H1 (cell line): ENCODE measurements around the gene C19orf73. TPM values are rescaled to one million over a fixed set of nuclear protein-coding genes. Genes with fewer than 3 reads are reported as not detected.
A peak's percentile ranks its signal among the peaks of the same experiment; 100 is the strongest.

ENCODE experiments used
- CTCF ChIA-PET: fragments of 300-600 bp; sonication (Branson Sonifier 250); formaldehyde crosslinking; loops from one replicate; lab custom pipeline; 2021; ENCODE audit not compliant: partially characterized antibody; lab: Charles Lee
- POLR2A ChIA-PET: fragments of 300-600 bp; sonication (Branson Sonifier 250); formaldehyde crosslinking; loops from one replicate; lab custom pipeline; 2021; ENCODE audit warnings: inconsistent platforms; ENCODE audit not compliant: partially characterized antibody; lab: Charles Lee
- DNase-seq, 2 experiments: peaks; one replicate each; pipeline versions ENCODE4 v3.0.0 to v3.0.0-alpha.2; 2010 to 2022; ENCODE audit warnings: low spot score in 2 of 2, low read depth in 1 of 2, mixed read lengths in 1 of 2
- FAIRE-seq: peaks from 2 replicates; lab custom pipeline; 2011; peaks lifted over from hg19 to GRCh38; lab: Jason Lieb, UNC
- H2AFZ ChIP-seq: 2 replicates; pipeline ENCODE4 v1.8.1; 2012; ENCODE audit warnings: low read length, inconsistent platforms
- H2AK5ac ChIP-seq: 2 replicates; pipeline ENCODE4 v1.6.1; 2013; ENCODE audit warnings: low read depth, low read length
- H2BK120ac ChIP-seq: replicated peaks from 2 replicates; pipeline ENCODE3; 2013; ENCODE audit warnings: low read depth, low read length, inconsistent platforms
- H2BK12ac ChIP-seq: 2 replicates; pipeline ENCODE4 v1.6.1; 2013; ENCODE audit warnings: low read depth, low read length
- H2BK15ac ChIP-seq: 2 replicates; pipeline ENCODE4 v1.6.1; 2013; ENCODE audit warnings: low read length
- H2BK20ac ChIP-seq: 2 replicates; pipeline ENCODE4 v1.6.1; 2013; ENCODE audit warnings: low read length
- H2BK5ac ChIP-seq: 2 replicates; pipeline ENCODE4 v1.6.1; 2013; ENCODE audit warnings: low read depth, low read length
- H3K14ac ChIP-seq: 2 replicates; pipeline ENCODE4 v1.6.1; 2013; ENCODE audit warnings: inconsistent platforms; ENCODE audit not compliant: insufficient read length
- H3K18ac ChIP-seq: 2 replicates; pipeline ENCODE4 v1.6.1; 2013; ENCODE audit warnings: low read length; ENCODE audit errors: extremely low read depth
- H3K23ac ChIP-seq: 2 replicates; pipeline ENCODE4 v1.6.1; 2013; ENCODE audit warnings: inconsistent platforms; ENCODE audit not compliant: insufficient read length
- H3K23me2 ChIP-seq: 2 replicates; pipeline ENCODE4 v1.6.1; 2013; ENCODE audit warnings: low read depth, low read length
- H3K27ac ChIP-seq: 2 replicates; pipeline ENCODE4 v1.6.1; 2011; ENCODE audit warnings: low read depth, low read length, inconsistent platforms
- H3K27me3 ChIP-seq, 4 experiments: replicated peaks in 1 of 4; 1 replicate in 1 of 4; 2 replicates in 3 of 4; pipeline versions ENCODE4 v1.6.1 to v1.8.1; 2011 to 2013; ENCODE audit warnings: low read length in 3 of 4, mild to moderate bottlenecking in 3 of 4, inconsistent platforms in 2 of 4, mixed read lengths in 2 of 4, moderate library complexity in 1 of 4; ENCODE audit not compliant: control insufficient read depth in 3 of 4, insufficient read depth in 3 of 4; ENCODE audit errors: extremely low read depth in 1 of 4
- H3K36me3 ChIP-seq, 4 experiments: 2 replicates each; pipeline versions ENCODE4 v1.6.1 to v1.8.1; 2011 to 2013; ENCODE audit warnings: mild to moderate bottlenecking in 4 of 4, low read length in 3 of 4, moderate library complexity in 2 of 4, control low read depth in 1 of 4, inconsistent platforms in 1 of 4; ENCODE audit not compliant: insufficient read depth in 4 of 4, control insufficient read depth in 2 of 4
- H3K4ac ChIP-seq: replicated peaks from 2 replicates; pipeline ENCODE3; 2013; ENCODE audit warnings: low read length, low read depth, mixed read lengths, inconsistent platforms; ENCODE audit not compliant: insufficient read length
- H3K4me1 ChIP-seq, 4 experiments: replicated peaks in 1 of 4; 1 replicate in 1 of 4; 2 replicates in 3 of 4; pipeline versions ENCODE4 v1.6.1 to v1.8.1; 2011 to 2013; ENCODE audit warnings: low read length in 3 of 4, inconsistent platforms in 2 of 4, mixed read lengths in 1 of 4; ENCODE audit not compliant: insufficient read depth in 4 of 4, control insufficient read depth in 3 of 4
- H3K4me2 ChIP-seq, 2 experiments: 2 replicates each; pipeline versions ENCODE4 v1.6.1 to v1.8.1; 2011 to 2013; ENCODE audit warnings: low read depth in 2 of 2, low read length in 2 of 2, control low read depth in 1 of 2, inconsistent platforms in 1 of 2, mild to moderate bottlenecking in 1 of 2; ENCODE audit not compliant: insufficient read depth in 1 of 2
- H3K4me3 ChIP-seq, 4 experiments: fragments of 200-600, 300-600 bp in 1 of 4; sonication (generic), shearing (Covaris generic), sonication (Bioruptor Twin) in 1 of 4; 2 replicates each; pipeline versions ENCODE4 v1.5.1 to v1.8.1; 2011 to 2016; ENCODE audit warnings: low read length in 4 of 4, low read depth in 3 of 4, control low read depth in 2 of 4, inconsistent platforms in 2 of 4, mild to moderate bottlenecking in 2 of 4, mixed read lengths in 1 of 4, moderate library complexity in 1 of 4; ENCODE audit not compliant: insufficient read depth in 2 of 4; ENCODE audit errors: extremely low read depth in 1 of 4
- H3K56ac ChIP-seq: replicated peaks from 2 replicates; pipeline ENCODE3; 2013; ENCODE audit warnings: low read depth, mild to moderate bottlenecking, mixed read lengths, low read length, inconsistent platforms; ENCODE audit not compliant: insufficient read length
- H3K79me1 ChIP-seq: 2 replicates; pipeline ENCODE4 v1.6.1; 2013; ENCODE audit warnings: low read depth, low read length, control low read depth
- H3K79me2 ChIP-seq, 2 experiments: 2 replicates each; pipeline versions ENCODE4 v1.6.1 to v1.8.1; 2012 to 2013; ENCODE audit warnings: low read length in 2 of 2, mild to moderate bottlenecking in 2 of 2, inconsistent platforms in 1 of 2; ENCODE audit not compliant: insufficient read depth in 2 of 2, control insufficient read depth in 1 of 2
- H3K9ac ChIP-seq, 4 experiments: replicated peaks in 1 of 4; 1 replicate in 1 of 4; 2 replicates in 3 of 4; pipeline versions ENCODE4 v1.6.1 to v1.8.1; 2011 to 2013; ENCODE audit warnings: low read depth in 3 of 4, low read length in 3 of 4, control low read depth in 2 of 4, mild to moderate bottlenecking in 2 of 4, moderate library complexity in 2 of 4, inconsistent platforms in 1 of 4; ENCODE audit errors: extremely low read depth in 1 of 4
- H3K9me3 ChIP-seq, 2 experiments: 2 replicates each; pipeline versions ENCODE4 v1.6.1 to v1.8.1; 2012 to 2013; ENCODE audit warnings: mild to moderate bottlenecking in 2 of 2, moderate library complexity in 2 of 2, control low read depth in 1 of 2, inconsistent platforms in 1 of 2, low read depth in 1 of 2, low read length in 1 of 2, mixed read lengths in 1 of 2; ENCODE audit not compliant: insufficient read depth in 2 of 2
- H4K20me1 ChIP-seq, 2 experiments: replicated peaks in 1 of 2; 2 replicates each; pipeline versions ENCODE3 to v1.8.1; 2011 to 2013; ENCODE audit warnings: inconsistent platforms in 2 of 2, low read length in 2 of 2, mild to moderate bottlenecking in 1 of 2; ENCODE audit not compliant: insufficient read depth in 2 of 2, control insufficient read depth in 1 of 2
- H4K5ac ChIP-seq: 2 replicates; pipeline ENCODE4 v1.6.1; 2013; ENCODE audit warnings: low read length, low read depth, mixed read lengths, inconsistent platforms; ENCODE audit not compliant: insufficient read length
- H4K8ac ChIP-seq: 2 replicates; pipeline ENCODE4 v1.8.0; 2013; ENCODE audit warnings: mild to moderate bottlenecking, moderate library complexity, low read length, inconsistent platforms; ENCODE audit not compliant: insufficient read depth; ENCODE audit errors: extremely low read depth
- H4K91ac ChIP-seq: replicated peaks from 2 replicates; pipeline ENCODE3; 2013; ENCODE audit warnings: low read length, mixed read lengths, inconsistent platforms; ENCODE audit not compliant: insufficient read length
- BRCA1 ChIP-seq: IDR thresholded peaks from 2 replicates; pipeline ENCODE4 v1.6.1; 2012; ENCODE audit warnings: low read depth, low read length, improper control_type of control experiment
- CEBPB ChIP-seq: IDR thresholded peaks from 2 replicates; pipeline ENCODE4 v1.6.1; 2012; ENCODE audit warnings: low read depth, low read length
- E2F6 ChIP-seq: IDR thresholded peaks from 2 replicates; pipeline ENCODE4 v1.6.1; 2012; ENCODE audit warnings: inconsistent platforms
- MAFK ChIP-seq: IDR thresholded peaks from 2 replicates; pipeline ENCODE4 v1.6.1; 2012; ENCODE audit warnings: low read depth, mild to moderate bottlenecking, improper control_type of control experiment, low read length
- MAX ChIP-seq: IDR thresholded peaks from 2 replicates; pipeline ENCODE4 v1.6.1; 2012; ENCODE audit warnings: inconsistent platforms
- WGBS, 2 experiments: shearing (Covaris generic) in 1 of 2; methylation state at CpG; one replicate each; pipeline versions ENCODE4 v1.1.6 to v1.1.7; 2013 to 2015; ENCODE audit warnings: low lambda C conversion rate in 2 of 2, mixed read lengths in 2 of 2, inconsistent platforms in 1 of 2, low coverage in 1 of 2, missing lambda C conversion rate in 1 of 2; ENCODE audit not compliant: insufficient replicate concordance in 2 of 2, insufficient coverage in 1 of 2, insufficient read length in 1 of 2; ENCODE audit errors: extremely low coverage in 1 of 2, missing lambda C conversion rate in 1 of 2; 5-methylcytosine and 5-hydroxymethylcytosine counted together
- polyA plus RNA-seq, 7 experiments: library from polyadenylated mRNA; depleted of rRNA in 3 of 7; stranded (reverse) in 5 of 7; unstranded in 2 of 7; fragments of >200 nt in 5 of 7; fragments of 200-250 nt in 2 of 7; gene quantifications; 1 replicate in 5 of 7; 2 replicates in 1 of 7; 4 replicates in 1 of 7; pipeline versions ENCODE4 v1.2.1 to v1.2.3, GENCODE V29; 2011 to 2013; ENCODE audit warnings: missing spikeins in 2 of 7, mixed read lengths in 2 of 7
- total RNA-seq: library from RNA; stranded (reverse); fragmentation: NEBNext Ultra II Directional; extraction: Animal tissue kit (Norgen Biotek cat#: 25700); gene quantifications from 2 replicates; pipeline ENCODE4 v1.2.1, GENCODE V29; 2021

Gene C19orf73
- total and polyA plus RNA-seq, 2 of the 8 experiments (the other 6 are each of a cell fraction or from before 2014, with no cell fraction given), result 2.5 to 4.6 TPM

GRCh38 chr19:49155820-49156346 is 36.9 kb upstream of the C19orf73 start:
- no peak overlapping the region; a peak in 1 of 7 replicates for H3K9ac ChIP-seq
- peak overlapping the region; percentile 88; the same call in 1 of the 2 replicates for H2BK15ac ChIP-seq
- no peak overlapping the region for H3K18ac ChIP-seq
- H3K79me2 ChIP-seq, result no peaks in the 10 kb centered on the region
- FAIRE-seq (no peak), DNase-seq (peak in 1 of 2 experiments; percentile 60)
- H3K4me3 ChIP-seq, result peak overlapping the region in 1 of 4 experiments; percentile 36; a peak in 1 of 8 replicates
- no peak overlapping the region for H4K5ac ChIP-seq
- CTCF ChIA-PET, result interaction anchor here (0.6 to 2.2 kb wide), 6 partner anchors 10 to 58 kb away, joined by 3 to 9 read pairs (median 5); no protein-coding TSS in a partner anchor
- H3K9me3 ChIP-seq, result no peaks in the 10 kb centered on the region
- no peaks in the 10 kb centered on the region for H3K79me1 ChIP-seq
- no peak overlapping the region for H3K4ac ChIP-seq
- H4K8ac ChIP-seq, result no peak overlapping the region; the same call in 1 of the 2 replicates
- no peak overlapping the region for H2BK120ac ChIP-seq
- no peak overlapping the region for H2BK20ac ChIP-seq
- H3K14ac ChIP-seq, result no peak overlapping the region
- H2AK5ac ChIP-seq, result no peak overlapping the region
- no peak for TF ChIP-seq MAFK
- TF ChIP-seq BRCA1, result no peak
- 0 out of 2 replicates have a peak, but pooled peaks have one; percentile 33 for TF ChIP-seq MAX
- TF ChIP-seq CEBPB, result no peak
- TF ChIP-seq E2F6, result 0 out of 2 replicates have a peak, but pooled peaks have one; percentile 23
- no peak overlapping the region for H2BK5ac ChIP-seq
- peak overlapping the region; percentile 28 to 46; a peak in 3 of 4 replicates for H3K4me2 ChIP-seq
- H3K4me1 ChIP-seq, result peaks cover 0 to 22% (median 15%) of the 10 kb centered on the region in 4 experiments; a peak in 6 of 7 replicates
- no peaks in the 10 kb centered on the region for H4K20me1 ChIP-seq
- H3K23me2 ChIP-seq, result peaks cover 16% of the 10 kb centered on the region; the same call in 1 of the 2 replicates
- no peak overlapping the region for H3K23ac ChIP-seq
- no peak overlapping the region for H3K27ac ChIP-seq
- H2AFZ ChIP-seq, result no peak overlapping the region
- H4K91ac ChIP-seq, result peak overlapping the region; percentile 34
- POLR2A ChIA-PET, result interaction anchor here (1.0 kb wide), 1 partner anchor 38 kb away, joined by 4 read pairs; no protein-coding TSS in a partner anchor
- peaks cover 0 to 14% (median 9%) of the 10 kb centered on the region in 4 experiments; a peak in 4 of 7 replicates for H3K27me3 ChIP-seq
- no peaks in the 10 kb centered on the region for H3K36me3 ChIP-seq
- H3K56ac ChIP-seq, result no peak overlapping the region
- peak overlapping the region; percentile 27; the same call in 1 of the 2 replicates for H2BK12ac ChIP-seq
- WGBS, 2 experiments, result 50% methylated on average over 4 of the region's 4 CpGs; no CpG with 5 or more reads in 1 of the 2 experiments
